ENCODE measurements around the gene HYAL4. TPM values are rescaled to one million over a fixed set of nuclear protein-coding genes. Genes with fewer than 3 reads are reported as not detected.
A peak's percentile ranks its signal among the peaks of the same experiment; 100 is the strongest.

HYAL4 gene
- total RNA-seq, 1 donor = not detected

DNA sequence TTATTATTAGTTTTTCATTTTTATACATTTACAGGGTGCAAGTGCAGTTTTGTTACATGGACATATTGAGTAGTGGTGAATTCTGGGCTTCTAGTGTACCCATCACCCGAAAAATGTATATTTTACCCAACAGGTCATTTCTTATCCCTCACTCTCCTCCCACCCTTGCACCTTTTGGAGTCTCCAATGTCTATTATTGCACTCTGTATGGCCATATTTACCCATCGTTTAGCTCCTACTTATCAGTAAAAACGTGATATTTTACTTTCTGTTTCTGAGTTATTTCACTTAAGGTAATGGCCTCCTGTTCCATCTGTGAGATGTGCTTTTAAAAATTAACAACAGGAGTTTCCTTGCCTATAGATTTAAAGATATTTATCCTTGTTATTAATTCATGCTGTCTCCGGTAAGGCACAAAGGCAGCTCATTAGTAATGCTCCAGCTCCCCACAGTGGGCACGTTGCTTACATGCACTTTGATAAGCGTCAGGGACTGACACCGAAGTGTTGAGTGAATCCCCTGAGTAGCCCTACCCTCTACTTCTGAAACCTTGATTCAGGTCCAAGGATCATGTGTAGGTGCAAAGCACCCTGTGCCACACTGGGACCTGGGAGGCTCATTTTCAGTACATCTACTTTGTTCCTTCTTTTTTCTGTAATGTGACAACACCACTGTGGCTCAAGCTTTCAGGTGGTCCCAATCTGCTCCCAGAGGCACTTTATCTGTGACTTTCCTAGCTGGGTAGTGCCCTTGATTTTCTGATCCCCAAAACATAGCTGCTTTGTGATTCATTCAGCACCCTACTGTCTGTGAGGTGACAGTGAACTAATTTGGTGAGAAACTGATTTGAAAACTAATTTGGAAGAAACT, 27.3 kb downstream of the HYAL4 start:
- H3K4me3 ChIP-seq (ENCODE audit: low read depth, low read length) = no peak overlapping the region
- TF ChIP-seq, protein P1, sequence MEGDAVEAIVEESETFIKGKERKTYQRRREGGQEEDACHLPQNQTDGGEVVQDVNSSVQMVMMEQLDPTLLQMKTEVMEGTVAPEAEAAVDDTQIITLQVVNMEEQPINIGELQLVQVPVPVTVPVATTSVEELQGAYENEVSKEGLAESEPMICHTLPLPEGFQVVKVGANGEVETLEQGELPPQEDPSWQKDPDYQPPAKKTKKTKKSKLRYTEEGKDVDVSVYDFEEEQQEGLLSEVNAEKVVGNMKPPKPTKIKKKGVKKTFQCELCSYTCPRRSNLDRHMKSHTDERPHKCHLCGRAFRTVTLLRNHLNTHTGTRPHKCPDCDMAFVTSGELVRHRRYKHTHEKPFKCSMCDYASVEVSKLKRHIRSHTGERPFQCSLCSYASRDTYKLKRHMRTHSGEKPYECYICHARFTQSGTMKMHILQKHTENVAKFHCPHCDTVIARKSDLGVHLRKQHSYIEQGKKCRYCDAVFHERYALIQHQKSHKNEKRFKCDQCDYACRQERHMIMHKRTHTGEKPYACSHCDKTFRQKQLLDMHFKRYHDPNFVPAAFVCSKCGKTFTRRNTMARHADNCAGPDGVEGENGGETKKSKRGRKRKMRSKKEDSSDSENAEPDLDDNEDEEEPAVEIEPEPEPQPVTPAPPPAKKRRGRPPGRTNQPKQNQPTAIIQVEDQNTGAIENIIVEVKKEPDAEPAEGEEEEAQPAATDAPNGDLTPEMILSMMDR (IDR thresholded peaks at IDR 0.05; ENCODE audit: insufficient read depth, low read length) = peak; percentile 51
- peak; percentile 66 for DNase-seq (ENCODE audit: low read depth)

DNA sequence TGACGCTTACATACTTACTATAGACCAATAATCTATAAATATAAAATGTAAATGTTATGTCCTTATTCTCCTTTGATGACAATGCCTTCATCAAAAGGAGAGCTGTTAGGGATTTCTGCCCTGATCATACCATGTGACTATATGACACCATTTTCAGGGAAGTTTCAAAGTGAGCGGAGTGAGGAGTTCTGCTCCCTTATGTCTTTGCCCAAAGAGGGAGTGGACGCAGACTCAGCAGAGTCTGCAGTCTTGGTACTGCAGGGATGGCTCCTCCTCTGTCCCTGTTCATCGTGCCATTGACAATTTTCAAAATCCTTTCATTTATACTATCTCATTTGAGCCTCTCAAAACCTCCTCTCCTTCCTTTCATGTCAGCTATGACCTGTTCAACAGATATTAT, 27.9 kb downstream of the HYAL4 start:
- no peak overlapping the region for H3K4me3 ChIP-seq (ENCODE audit: low read depth, low read length)
- TF ChIP-seq, protein P1 (IDR thresholded peaks at IDR 0.05; ENCODE audit: insufficient read depth, low read length) = no peak
- DNase-seq (ENCODE audit: low read depth) = no peak

- TF ChIP-seq, protein P1 (IDR thresholded peaks at IDR 0.05; ENCODE audit: insufficient read depth, low read length) = no peak
- no peak for DNase-seq (ENCODE audit: low read depth)
These were observed 31.7 kb downstream of the HYAL4 start for GRCh38 chr7:123876557-123877256.

GRCh38 chr7:123879628-123880027, 34.7 kb downstream of the HYAL4 start:
- H3K4me3 ChIP-seq (ENCODE audit: low read depth, low read length) = no peak overlapping the region
- TF ChIP-seq, protein P1 (IDR thresholded peaks at IDR 0.05; ENCODE audit: insufficient read depth, low read length) = no peak
- DNase-seq (ENCODE audit: low read depth) = no peak

More at GRCh38 chr7:123876557-123877256, 31.7 kb downstream of the HYAL4 start:
- no peak overlapping the region for H3K4me3 ChIP-seq (ENCODE audit: low read depth, low read length)

DNA sequence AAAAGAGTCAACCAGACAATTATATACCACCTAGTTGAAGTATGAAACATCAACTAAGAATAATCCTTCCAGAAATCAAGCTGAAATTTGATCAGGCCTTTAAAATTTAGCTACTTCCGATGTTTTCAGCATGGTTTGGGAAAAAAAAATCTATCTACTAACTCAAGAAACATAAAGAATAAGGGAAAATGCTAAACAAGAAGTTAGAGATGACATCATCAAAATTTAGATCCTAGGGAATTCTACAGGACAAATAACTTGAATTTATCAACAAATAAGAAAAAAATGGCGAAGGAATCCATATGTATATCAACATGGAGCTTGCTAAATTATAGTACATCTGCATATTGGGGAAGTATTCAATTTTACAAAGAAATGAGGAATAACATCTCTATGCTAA, 36.3 kb downstream of the HYAL4 start:
- TF ChIP-seq, protein P1 (IDR thresholded peaks at IDR 0.05; ENCODE audit: insufficient read depth, low read length) = no peak
- no peak overlapping the region for H3K4me3 ChIP-seq (ENCODE audit: low read depth, low read length)
- no peak for DNase-seq (ENCODE audit: low read depth)

DNA sequence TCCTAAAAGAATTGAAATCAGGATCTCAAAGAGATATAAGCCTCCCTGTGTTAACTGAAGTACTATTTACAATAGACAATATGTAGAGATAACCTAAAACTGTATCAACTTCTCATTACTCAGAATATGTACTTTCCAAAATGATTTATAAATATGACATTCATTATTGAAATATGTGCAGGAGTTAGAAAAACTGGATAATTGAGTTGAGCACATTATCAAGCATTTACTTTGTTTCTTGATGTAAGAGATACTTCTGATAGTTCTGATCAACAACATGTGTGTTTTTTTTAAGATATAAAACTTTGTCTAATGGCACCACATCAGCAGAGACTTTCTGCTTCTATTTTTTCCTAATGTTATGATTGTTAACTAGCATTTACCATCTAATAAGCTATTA, 38.2 kb downstream of the HYAL4 start:
- no peak for DNase-seq (ENCODE audit: low read depth)
- TF ChIP-seq, protein P1 (IDR thresholded peaks at IDR 0.05; ENCODE audit: insufficient read depth, low read length) = no peak
- no peak overlapping the region for H3K4me3 ChIP-seq (ENCODE audit: low read depth, low read length)
